Peyer's patch (tissue), 4 donors: ENCODE data around the gene C8A. TPM values are rescaled to one million over a fixed set of nuclear protein-coding genes. Genes with fewer than 3 reads are reported as not detected.

Experiments used
- DNase-seq, 3 donors: peaks; one replicate each; pipeline ENCODE4 v3.0.0-alpha.2; 2017 to 2019
- H3K27ac ChIP-seq, 4 donors: fragments of 200-600 bp; sonication (generic); one replicate each; pipeline ENCODE4 v1.5.1; 2016 to 2019
- H3K27me3 ChIP-seq, 2 donors: fragments of 200-600 bp; sonication (generic); one replicate each; pipeline ENCODE4 v1.5.1; 2019
- H3K36me3 ChIP-seq, 3 donors: fragments of 200-600 bp; sonication (generic); one replicate each; pipeline ENCODE4 v1.5.1; 2016 to 2019
- H3K4me1 ChIP-seq, 4 donors: fragments of 200-600 bp; sonication (generic); one replicate each; pipeline ENCODE4 v1.5.1; 2016 to 2019
- H3K4me3 ChIP-seq, 4 donors: fragments of 200-600 bp; sonication (generic); 1 replicate in 3 of 4; 2 replicates in 1 of 4; pipeline ENCODE4 v1.5.1; 2016 to 2019; ENCODE audit warnings: mild to moderate bottlenecking in 1 of 4
- H3K9me3 ChIP-seq, 4 donors: fragments of 200-600 bp; sonication (generic); one replicate each; pipeline ENCODE4 v1.5.1; 2016 to 2019; ENCODE audit warnings: mild to moderate bottlenecking in 1 of 4
- CTCF ChIP-seq, 6 experiments: fragments of 450-650 bp in 4 of 6; fragments of 200-600 bp in 2 of 6; sonication (generic) in 1 of 6; IDR thresholded peaks; one replicate each; pipeline ENCODE4 v1.5.1; 2017 to 2019; ENCODE audit warnings: antibody characterized with exemption in 6 of 6, mild to moderate bottlenecking in 3 of 6, moderate library complexity in 1 of 6
- POLR2A ChIP-seq, 2 donors: fragments of 450-650 bp; IDR thresholded peaks; one replicate each; pipeline ENCODE4 v1.5.1; 2017; ENCODE audit warnings: antibody characterized with exemption in 2 of 2, mild to moderate bottlenecking in 2 of 2, moderate library complexity in 2 of 2
- total RNA-seq, 4 donors: library from RNA; depleted of rRNA; stranded (reverse); fragments of >200 nt; gene quantifications; one replicate each; pipeline ENCODE4 v1.1.0, GENCODE V29; 2016

The C8A gene
- total RNA-seq, 4 donors from 2014 or later: not detected

GRCh38 chr1:56868761-56869160, 14.2 kb downstream of the C8A start:
- Histone ChIP-seq H3K27ac (no peak overlapping the region), H3K27me3 (no peaks in the 10 kb centered on the region), H3K4me1 (no peaks in the 10 kb centered on the region), H3K4me3 (no peak overlapping the region), H3K36me3 (no peaks in the 10 kb centered on the region), H3K9me3 (no peaks in the 10 kb centered on the region)
- DNase-seq: no peak
- TF ChIP-seq POLR2A (IDR thresholded peaks at IDR 0.05): no peak
- TF ChIP-seq CTCF (IDR thresholded peaks at IDR 0.05): no peak

GRCh38 chr1:56872597-56872996, 18.0 kb downstream of the C8A start:
- Histone ChIP-seq H3K27ac (no peak overlapping the region), H3K4me1 (no peaks in the 10 kb centered on the region), H3K4me3 (no peak overlapping the region), H3K9me3 (no peaks in the 10 kb centered on the region), H3K27me3 (no peaks in the 10 kb centered on the region), H3K36me3 (no peaks in the 10 kb centered on the region)
- no peak for TF ChIP-seq POLR2A (IDR thresholded peaks at IDR 0.05)
- no peak for TF ChIP-seq CTCF (IDR thresholded peaks at IDR 0.05)
- DNase-seq: no peak

GRCh38 chr1:56873213-56873612, 18.6 kb downstream of the C8A start:
- Histone ChIP-seq H3K27ac (no peak overlapping the region), H3K4me3 (no peak overlapping the region), H3K36me3 (no peaks in the 10 kb centered on the region), H3K9me3 (no peaks in the 10 kb centered on the region), H3K27me3 (no peaks in the 10 kb centered on the region), H3K4me1 (no peaks in the 10 kb centered on the region)
- no peak for DNase-seq
- TF ChIP-seq POLR2A (IDR thresholded peaks at IDR 0.05): no peak
- TF ChIP-seq CTCF (IDR thresholded peaks at IDR 0.05): no peak

GRCh38 chr1:56874689-56875088, 20.1 kb downstream of the C8A start:
- no peak overlapping the region for H3K4me3 ChIP-seq
- no peak overlapping the region for H3K27ac ChIP-seq
- no peaks in the 10 kb centered on the region for H3K4me1 ChIP-seq
- no peaks in the 10 kb centered on the region for H3K9me3 ChIP-seq
- H3K27me3 ChIP-seq: no peaks in the 10 kb centered on the region
- no peak for TF ChIP-seq CTCF (IDR thresholded peaks at IDR 0.05)
- TF ChIP-seq POLR2A (IDR thresholded peaks at IDR 0.05): no peak
- no peak for DNase-seq
- no peaks in the 10 kb centered on the region for H3K36me3 ChIP-seq

GRCh38 chr1:56877973-56878372, 23.4 kb downstream of the C8A start:
- DNase-seq: no peak

More at GRCh38 chr1:56877973-56878372, 23.4 kb downstream of the C8A start:
- H3K4me1 ChIP-seq: no peaks in the 10 kb centered on the region
- no peaks in the 10 kb centered on the region for H3K36me3 ChIP-seq
- no peak overlapping the region for H3K4me3 ChIP-seq
- H3K27ac ChIP-seq: no peak overlapping the region
- no peaks in the 10 kb centered on the region for H3K27me3 ChIP-seq
- H3K9me3 ChIP-seq: no peaks in the 10 kb centered on the region
- TF ChIP-seq POLR2A (IDR thresholded peaks at IDR 0.05) (no peak), CTCF (IDR thresholded peaks at IDR 0.05) (no peak)
